Endothelial cell of umbilical vein (primary cell): ENCODE results near the gene TRAPPC5. TPM values are rescaled to one million over a fixed set of nuclear protein-coding genes. Genes with fewer than 3 reads are reported as not detected.

Experiments used
- BruUV-seq: library from RNA; stranded (reverse); fragments of 400-500 nt; replicated peaks from 2 replicates; lab custom pipeline; 2021; lab: Mats Ljungman, UMichigan
- CTCF ChIA-PET: fragments of 300-600, 350-600 bp; sonication (Branson Sonifier 250); formaldehyde crosslinking; loops from one replicate; lab custom pipeline; 2021; ENCODE audit warnings: antibody characterized with exemption, inconsistent platforms; lab: Charles Lee
- POLR2A ChIA-PET: fragments of 300-600, 350-600 bp; sonication (Branson Sonifier 250); formaldehyde crosslinking; loops from one replicate; lab custom pipeline; 2021; ENCODE audit warnings: antibody characterized with exemption, inconsistent platforms; lab: Charles Lee
- DNase-seq: peaks from one replicate; pipeline ENCODE4 v3.0.0-alpha.2; 2011; ENCODE audit warnings: low read depth, low spot score
- FAIRE-seq: peaks from 2 replicates; lab custom pipeline; 2011; peaks lifted over from hg19 to GRCh38; lab: Jason Lieb, UNC
- H2AFZ ChIP-seq: 2 replicates; pipeline ENCODE4 v1.6.0; 2012; ENCODE audit warnings: low read depth, low read length, control low read depth, inconsistent platforms
- H3K27ac ChIP-seq: 2 replicates; pipeline ENCODE4 v1.5.1; 2011; ENCODE audit warnings: low read depth, mild to moderate bottlenecking, control low read depth, low read length, moderate library complexity; ENCODE audit not compliant: insufficient read depth
- H3K27me3 ChIP-seq, 2 experiments: 2 replicates each; pipeline versions ENCODE4 v1.6.0 to v1.6.1; 2011; ENCODE audit warnings: low read length in 2 of 2, mixed read lengths in 1 of 2; ENCODE audit not compliant: control insufficient read depth in 2 of 2, insufficient read depth in 2 of 2
- H3K36me3 ChIP-seq, 2 experiments: 2 replicates in 1 of 2; 3 replicates in 1 of 2; pipeline ENCODE4 v1.5.1; 2011; ENCODE audit warnings: low read length in 2 of 2, mild to moderate bottlenecking in 1 of 2, moderate library complexity in 1 of 2; ENCODE audit not compliant: control insufficient read depth in 2 of 2, insufficient read depth in 2 of 2; ENCODE audit errors: extremely low read depth in 1 of 2
- H3K4me1 ChIP-seq: 3 replicates; pipeline ENCODE4 v1.5.1; 2011; ENCODE audit warnings: mild to moderate bottlenecking, low read length; ENCODE audit not compliant: control insufficient read depth, insufficient read depth; ENCODE audit errors: extremely low read depth
- H3K4me2 ChIP-seq: 2 replicates; pipeline ENCODE4 v1.6.1; 2011; ENCODE audit warnings: low read length, control low read depth, mixed read lengths; ENCODE audit not compliant: insufficient read depth
- H3K4me3 ChIP-seq, 3 experiments: fragments of 200-600 bp in 1 of 3; sonication (generic), shearing (Covaris generic) in 1 of 3; replicated peaks in 1 of 3; 2 replicates each; pipeline ENCODE4 v1.5.1; 2011 to 2016; ENCODE audit warnings: control low read depth in 3 of 3, low read length in 3 of 3, mild to moderate bottlenecking in 2 of 3, inconsistent platforms in 1 of 3, low read depth in 1 of 3, moderate library complexity in 1 of 3; ENCODE audit not compliant: insufficient read depth in 1 of 3
- H3K79me2 ChIP-seq: 2 replicates; pipeline ENCODE4 v1.6.0; 2012; ENCODE audit warnings: low read length, inconsistent platforms; ENCODE audit not compliant: control insufficient read depth, insufficient read depth
- H3K9ac ChIP-seq: replicated peaks from 2 replicates; pipeline ENCODE3; 2011; ENCODE audit warnings: low read length, control low read depth; ENCODE audit not compliant: insufficient read depth; ENCODE audit errors: extremely low read depth
- H3K9me1 ChIP-seq: replicated peaks from 3 replicates; pipeline ENCODE4 v1.6.0; 2011; ENCODE audit warnings: mild to moderate bottlenecking, low read length; ENCODE audit not compliant: control insufficient read depth, insufficient read depth; ENCODE audit errors: extremely low read depth
- H3K9me3 ChIP-seq: replicated peaks from 2 replicates; pipeline ENCODE4 v1.5.1; 2012; ENCODE audit warnings: low read length, inconsistent platforms; ENCODE audit not compliant: control insufficient read depth, insufficient read depth
- H4K20me1 ChIP-seq: replicated peaks from 2 replicates; pipeline ENCODE3; 2011; ENCODE audit warnings: mild to moderate bottlenecking, low read length; ENCODE audit not compliant: control insufficient read depth, insufficient read depth; ENCODE audit errors: extremely low read depth
- CTCF ChIP-seq, 2 donors: IDR thresholded peaks; 1 replicate in 1 of 2; 2 replicates in 1 of 2; pipeline ENCODE4 v1.5.1; 2011; ENCODE audit warnings: low read length in 2 of 2, mild to moderate bottlenecking in 2 of 2, moderate library complexity in 2 of 2, control low read depth in 1 of 2, inconsistent platforms in 1 of 2, low read depth in 1 of 2; ENCODE audit not compliant: insufficient read depth in 1 of 2; ENCODE audit errors: extremely low read depth in 1 of 2
- EZH2 ChIP-seq: IDR thresholded peaks from 2 replicates; pipeline ENCODE4 v1.6.1; 2012; ENCODE audit warnings: borderline replicate concordance, low read depth, mild to moderate bottlenecking, moderate library complexity, low read length, inconsistent platforms; ENCODE audit not compliant: severe bottlenecking
- FOS ChIP-seq: IDR thresholded peaks from 2 replicates; pipeline ENCODE4 v1.6.1; 2011; ENCODE audit warnings: mild to moderate bottlenecking, low read length, moderate library complexity, borderline replicate concordance; ENCODE audit not compliant: insufficient read depth
- GATA2 ChIP-seq: IDR thresholded peaks from 2 replicates; pipeline ENCODE4 v1.7.0; 2011; ENCODE audit warnings: low read depth, mild to moderate bottlenecking, moderate library complexity, mixed read lengths, low read length; ENCODE audit not compliant: insufficient read length, insufficient read depth
- JUN ChIP-seq: IDR thresholded peaks from 2 replicates; pipeline ENCODE4 v1.6.1; 2011; ENCODE audit warnings: borderline replicate concordance, low read depth; ENCODE audit not compliant: insufficient read length, insufficient read depth
- MYC ChIP-seq: IDR thresholded peaks from one replicate; pipeline ENCODE4 v1.6.1; 2011; ENCODE audit warnings: mild to moderate bottlenecking, low read depth, low read length
- POLR2A ChIP-seq: IDR thresholded peaks from 2 replicates; pipeline ENCODE4 v1.6.1; 2012; ENCODE audit warnings: low read depth, mild to moderate bottlenecking, control low read depth, low read length
- POLR2AphosphoS5 ChIP-seq: IDR thresholded peaks from 2 replicates; pipeline ENCODE4 v1.6.1; 2012; ENCODE audit warnings: low read depth, mild to moderate bottlenecking, control low read depth, low read length, moderate library complexity; ENCODE audit not compliant: insufficient read depth
- dilution Hi-C: fragments of 300-500 bp; cut with MboI; formaldehyde crosslinking; loops from one replicate; pipeline ENCODE4 v1.15.0; 2019; ENCODE audit warnings: low sequenced_read_pairs; ENCODE audit not compliant: extremely low pct_ligation_motif_present
- intact Hi-C: fragments of 100-400 bp; cut with micrococcal nuclease; formaldehyde crosslinking; loops from one replicate; pipeline ENCODE4 v1.10.0; 2022
- polyA plus RNA-seq, 4 experiments: library from polyadenylated mRNA; depleted of rRNA in 3 of 4; stranded (reverse) in 3 of 4; unstranded in 1 of 4; fragments of >200 nt; gene quantifications; 2 replicates each; pipeline versions ENCODE4 v1.2.1 to v1.2.3, GENCODE V29; 2011 to 2012; ENCODE audit warnings: missing spikeins in 1 of 4
- total RNA-seq: library from RNA; stranded (reverse); gene quantifications from 2 replicates; pipeline ENCODE4 v1.2.3, GENCODE V29; 2021
- TF ChIP-seq, protein P1 (sequence below): IDR thresholded peaks from 2 replicates; pipeline ENCODE4 v1.6.1; 2011; ENCODE audit not compliant: insufficient read depth, insufficient read length

Gene TRAPPC5
- total and polyA plus RNA-seq, 2 donors (not counting 3 experiments of a cell fraction or from before 2014, with no cell fraction given) = 114 to 172 TPM

DNA sequence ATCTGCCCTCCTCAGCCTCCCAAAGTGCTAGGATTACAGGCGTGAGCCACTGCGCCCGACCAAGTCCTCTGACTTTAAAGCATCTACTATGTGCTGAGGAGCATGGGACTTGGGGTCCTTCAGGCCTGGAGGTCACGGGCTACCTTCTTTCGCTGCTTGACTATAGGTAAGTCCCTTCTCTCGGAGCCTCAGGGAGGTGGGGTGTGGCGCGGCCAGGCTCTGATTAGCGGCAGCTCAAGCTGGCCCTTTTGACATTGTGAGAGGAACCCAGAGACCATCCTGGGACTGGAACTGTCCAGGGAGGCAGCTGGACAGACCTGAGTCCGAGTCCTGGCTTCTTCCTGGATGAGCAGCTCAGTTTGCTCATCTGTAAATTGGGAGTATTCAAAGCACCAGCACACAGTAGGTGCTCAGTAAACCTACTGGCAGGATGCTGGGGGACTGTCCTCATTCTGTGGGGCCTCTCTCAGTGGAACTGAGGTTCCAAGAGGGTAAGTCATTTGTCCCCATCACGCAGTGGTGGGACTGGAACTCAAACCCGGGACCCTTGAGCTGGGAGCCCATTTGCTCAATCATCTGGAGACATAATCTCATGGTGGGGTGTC, 20.5 kb downstream of the TRAPPC5 start:
- DNase-seq (no peak), FAIRE-seq (no peak)
- TF ChIP-seq CTCF (IDR thresholded peaks at IDR 0.05; ENCODE audit: extremely low read depth in 1 of 2, insufficient read depth in 1 of 2, low read depth in 1 of 2, low read length in 2 of 2) (no peak), FOS (no peak), GATA2 (no peak), POLR2A (no peak), EZH2 (no peak), POLR2AphosphoS5 (no peak), JUN (no peak), MYC (no peak)
- TF ChIP-seq, protein P1, sequence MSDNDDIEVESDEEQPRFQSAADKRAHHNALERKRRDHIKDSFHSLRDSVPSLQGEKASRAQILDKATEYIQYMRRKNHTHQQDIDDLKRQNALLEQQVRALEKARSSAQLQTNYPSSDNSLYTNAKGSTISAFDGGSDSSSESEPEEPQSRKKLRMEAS = no peak
- Histone ChIP-seq H3K36me3 (no peaks in the 10 kb centered on the region), H4K20me1 (no peaks in the 10 kb centered on the region), H3K9ac (no peak overlapping the region), H3K79me2 (no peaks in the 10 kb centered on the region), H2AFZ (no peak overlapping the region), H3K4me3 (no peak overlapping the region), H3K9me1 (no peaks in the 10 kb centered on the region), H3K27me3 (no peaks in the 10 kb centered on the region), H3K9me3 (no peaks in the 10 kb centered on the region), H3K27ac (no peak overlapping the region), H3K4me1 (no peaks in the 10 kb centered on the region), H3K4me2 (no peak overlapping the region)
- ChIA-PET POLR2A (no interaction called here), CTCF (no interaction called here)
- dilution Hi-C loops = no loop called here
- intact Hi-C loops = no loop called here
- no TSS peak for BruUV-seq
